ENCODE results near the gene SPATA24.
A peak's percentile ranks its signal among the peaks of the same experiment; 100 is the strongest.
"Not testable (repeated sequence)": the region's sequence is repeated elsewhere in the genome, so short reads cannot be mapped to it uniquely, and the experiment has no call there.

SPATA24 gene

GRCh38 chr5:139387611-139388197 is 16.2 kb downstream of the SPATA24 start:
- peaks cover 73% of the 10 kb centered on the region for H3K79me2 ChIP-seq (ENCODE audit: insufficient read depth, low read length)
- H3K27ac ChIP-seq (ENCODE audit: low read length), result peak overlapping the region; percentile 99
- H3K4me3 ChIP-seq (ENCODE audit: low read depth in 1 of 2, low read length in 2 of 2), result peak overlapping the region; percentile 49 to 65
- peak; percentile 64 for DNase-seq
- peak overlapping the region; percentile 96 for H3K4me2 ChIP-seq (ENCODE audit: insufficient read depth, low read length)
- no peak for TF ChIP-seq EZH2 (IDR thresholded peaks at IDR 0.05; ENCODE audit: borderline replicate concordance, low read depth, low read length, severe bottlenecking)
- peak; percentile 9 for TF ChIP-seq CTCF (IDR thresholded peaks at IDR 0.05; ENCODE audit: borderline replicate concordance, extremely low read depth, low read length, poor library complexity, severe bottlenecking)
- H4K20me1 ChIP-seq (ENCODE audit: insufficient read depth, low read length), result peaks cover 24% of the 10 kb centered on the region
- H3K4me1 ChIP-seq (ENCODE audit: insufficient read depth, low read length), result peaks cover 86% of the 10 kb centered on the region
- no peak overlapping the region for H2AFZ ChIP-seq (ENCODE audit: low read depth, low read length)
- peak overlapping the region; percentile 87 for H3K9ac ChIP-seq (ENCODE audit: low read depth, low read length)
- ATAC-seq (ENCODE audit: insufficient read depth, low read depth), result no peak
- H3K9me3 ChIP-seq (ENCODE audit: insufficient read depth, low read length, severe bottlenecking), result no peaks in the 10 kb centered on the region
- peaks cover 31% of the 10 kb centered on the region for H3K36me3 ChIP-seq (ENCODE audit: insufficient read depth, low read length)
- no peaks in the 10 kb centered on the region for H3K27me3 ChIP-seq (ENCODE audit: insufficient read depth, low read length, poor library complexity)

- H3K9ac ChIP-seq (ENCODE audit: low read depth, low read length), result peak overlapping the region; percentile 87
- DNase-seq; ATAC-seq (ENCODE audit: insufficient read depth, low read depth); H3K9me3 ChIP-seq (ENCODE audit: insufficient read depth, low read length, severe bottlenecking); H3K27me3 ChIP-seq (ENCODE audit: insufficient read depth, low read length, poor library complexity); H2AFZ ChIP-seq (ENCODE audit: low read depth, low read length): not testable (repeated sequence)
- peaks cover 24% of the 10 kb centered on the region for H4K20me1 ChIP-seq (ENCODE audit: insufficient read depth, low read length)
- H3K4me1 ChIP-seq (ENCODE audit: insufficient read depth, low read length), result peaks cover 85% of the 10 kb centered on the region
- peaks cover 66% of the 10 kb centered on the region for H3K79me2 ChIP-seq (ENCODE audit: insufficient read depth, low read length)
- H3K27ac ChIP-seq (ENCODE audit: low read length), result peak overlapping the region; percentile 99
- peak overlapping the region; percentile 96 for H3K4me2 ChIP-seq (ENCODE audit: insufficient read depth, low read length)
- peaks cover 31% of the 10 kb centered on the region for H3K36me3 ChIP-seq (ENCODE audit: insufficient read depth, low read length)
- peak overlapping the region in 1 of 2 experiments; percentile 65; a peak in 2 of 4 replicates for H3K4me3 ChIP-seq (ENCODE audit: low read depth in 1 of 2, low read length in 2 of 2)
Measured at GRCh38 chr5:139386956-139387355, 16.9 kb downstream of the SPATA24 start.

- H3K27me3 ChIP-seq (ENCODE audit: insufficient read depth, low read length, poor library complexity), result no peaks in the 10 kb centered on the region
- H3K4me3 ChIP-seq (ENCODE audit: low read depth in 1 of 2, low read length in 2 of 2), result peak overlapping the region in 1 of 2 experiments; percentile 65; a peak in 2 of 4 replicates
- DNase-seq (peak; percentile 22), ATAC-seq (ENCODE audit: insufficient read depth, low read depth) (no peak)
- TF ChIP-seq EZH2 (IDR thresholded peaks at IDR 0.05; ENCODE audit: borderline replicate concordance, low read depth, low read length, severe bottlenecking) (no peak), CTCF (IDR thresholded peaks at IDR 0.05; ENCODE audit: borderline replicate concordance, extremely low read depth, low read length, poor library complexity, severe bottlenecking) (no peak)
- H4K20me1 ChIP-seq (ENCODE audit: insufficient read depth, low read length), result peaks cover 24% of the 10 kb centered on the region
- H3K4me1 ChIP-seq (ENCODE audit: insufficient read depth, low read length), result peaks cover 76% of the 10 kb centered on the region
- H3K9ac ChIP-seq (ENCODE audit: low read depth, low read length), result peak overlapping the region; percentile 87
- peak overlapping the region; percentile 96 for H3K4me2 ChIP-seq (ENCODE audit: insufficient read depth, low read length)
- H3K36me3 ChIP-seq (ENCODE audit: insufficient read depth, low read length), result peaks cover 31% of the 10 kb centered on the region
- H3K27ac ChIP-seq (ENCODE audit: low read length), result peak overlapping the region; percentile 99
- no peak overlapping the region for H2AFZ ChIP-seq (ENCODE audit: low read depth, low read length)
- H3K9me3 ChIP-seq (ENCODE audit: insufficient read depth, low read length, severe bottlenecking), result no peaks in the 10 kb centered on the region
- H3K79me2 ChIP-seq (ENCODE audit: insufficient read depth, low read length), result peaks cover 57% of the 10 kb centered on the region
Measured at GRCh38 chr5:139386050-139386438, 17.8 kb downstream of the SPATA24 start.
